Type B pancreatic cell (in vitro differentiated cells): ENCODE data around the gene CCDC124. TPM values are rescaled to one million over a fixed set of nuclear protein-coding genes. Genes with fewer than 3 reads are reported as not detected.

Experiments used
- DNase-seq: peaks from one replicate; pipeline ENCODE4 v3.0.0; 2021; ENCODE audit warnings: mixed read lengths; ENCODE audit not compliant: unreplicated experiment; ENCODE audit errors: extremely low spot score
- H3K27ac Mint-ChIP-seq: 2 replicates; pipeline ENCODE4 v1.8.0; 2021; ENCODE audit warnings: mild to moderate bottlenecking, mixed read lengths
- H3K27me3 Mint-ChIP-seq: 2 replicates; pipeline ENCODE4 v1.8.0; 2021; ENCODE audit warnings: mixed read lengths
- H3K36me3 Mint-ChIP-seq: 2 replicates; pipeline ENCODE4 v1.8.0; 2021; ENCODE audit warnings: mixed read lengths
- H3K4me1 Mint-ChIP-seq: one replicate; pipeline ENCODE4 v1.8.0; 2021; ENCODE audit warnings: mixed read lengths; ENCODE audit not compliant: unreplicated experiment
- H3K4me3 Mint-ChIP-seq: 2 replicates; pipeline ENCODE4 v1.8.0; 2021; ENCODE audit warnings: mild to moderate bottlenecking, mixed read lengths
- H3K9me3 Mint-ChIP-seq: 2 replicates; pipeline ENCODE4 v1.8.0; 2021; ENCODE audit warnings: mixed read lengths
- CTCF ChIP-seq: fragments of 200-600 bp; sonication (generic); conservative IDR thresholded peaks from 2 replicates; pipeline ENCODE4 v1.5.0; 2021; ENCODE audit warnings: antibody characterized with exemption, mild to moderate bottlenecking
- total RNA-seq: library from RNA; stranded (reverse); gene quantifications from 2 replicates; pipeline ENCODE4 v1.2.1, GENCODE V29; 2021; ENCODE audit warnings: low replicate concordance

CCDC124 gene
- total RNA-seq, 1 donor from 2014 or later, result 90.9 TPM

DNA sequence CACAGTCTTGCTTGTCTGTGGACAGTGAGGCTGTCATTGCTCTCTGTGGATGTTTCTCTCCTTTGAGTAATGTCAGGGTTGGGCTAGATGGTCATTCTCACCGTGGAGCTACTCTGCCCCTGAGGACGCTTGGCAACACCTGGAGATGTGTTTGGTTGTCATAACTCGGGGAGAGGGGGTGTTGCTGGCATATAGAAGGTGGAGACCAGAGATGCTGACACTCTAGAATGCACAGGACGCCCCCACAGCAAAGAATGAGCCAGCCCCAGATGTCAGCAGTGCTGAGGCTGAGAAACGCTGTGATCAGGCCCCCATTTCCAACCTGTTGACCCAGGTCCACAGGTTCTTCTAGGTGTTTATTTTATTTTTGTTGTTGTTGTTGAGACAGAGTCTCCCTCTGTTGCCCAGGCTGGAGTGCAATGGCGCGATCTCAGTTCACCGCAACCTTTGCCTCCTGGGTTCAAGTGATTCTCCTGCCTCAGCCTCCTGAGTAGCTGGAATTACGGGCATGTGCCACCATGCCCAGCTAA lies 4.6 kb downstream of the CCDC124 start:
- no peaks in the 10 kb centered on the region for H3K36me3 Mint-ChIP-seq
- H3K27me3 Mint-ChIP-seq, result no peaks in the 10 kb centered on the region
- no peaks in the 10 kb centered on the region for H3K9me3 Mint-ChIP-seq
- no peak overlapping the region for H3K4me3 Mint-ChIP-seq
- H3K4me1 Mint-ChIP-seq, result peaks cover 9% of the 10 kb centered on the region
- DNase-seq, result no peak
- H3K27ac Mint-ChIP-seq, result no peak overlapping the region
- no peak for TF ChIP-seq CTCF

DNA sequence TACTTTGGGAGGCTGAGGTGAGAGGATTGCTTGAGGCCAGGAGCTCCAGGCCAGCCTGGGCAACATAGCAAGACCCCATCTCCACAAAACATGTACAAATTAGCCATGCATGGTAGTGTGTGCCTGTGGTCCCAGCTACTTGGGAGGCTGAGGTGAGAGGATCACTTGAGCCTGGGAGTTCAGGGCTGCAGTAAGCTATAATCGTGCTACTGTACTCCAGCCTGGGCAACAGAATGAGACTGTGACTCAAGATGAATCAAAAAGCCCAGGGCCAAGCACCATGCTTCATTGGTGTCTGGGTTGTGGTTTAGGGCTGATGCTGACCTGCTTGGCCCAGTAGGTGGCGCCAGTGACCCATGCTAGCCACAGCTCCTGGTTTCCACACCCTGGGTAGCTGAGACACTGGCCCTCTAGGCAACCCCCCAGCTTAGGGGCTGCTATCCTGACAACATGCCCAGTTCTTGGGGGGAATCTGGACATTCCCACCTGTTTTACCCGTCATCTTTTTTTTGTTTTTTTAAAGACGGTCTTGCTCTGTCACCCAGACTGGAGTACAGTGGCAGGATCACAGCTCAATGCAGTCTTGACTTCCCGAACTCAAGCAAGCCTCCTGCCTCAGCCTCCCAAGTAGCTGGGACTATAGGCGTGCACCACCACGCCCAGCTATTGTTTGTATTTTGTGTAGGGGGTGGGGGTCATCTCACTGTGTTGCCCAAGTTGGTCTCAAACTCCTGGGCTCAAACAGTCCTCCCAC lies 5.5 kb downstream of the CCDC124 start:
- Mint-ChIP-seq H3K4me1 (peaks cover 5% of the 10 kb centered on the region), H3K9me3 (no peaks in the 10 kb centered on the region)
- DNase-seq, result peak; percentile 81

GRCh38 chr19:17942181-17942580 lies 9.4 kb downstream of the CCDC124 start:
- no peak overlapping the region for H3K4me3 Mint-ChIP-seq

More for the DNA sequence above, 5.5 kb downstream of the CCDC124 start:
- peak; percentile 94 for TF ChIP-seq CTCF
- no peak overlapping the region for H3K4me3 Mint-ChIP-seq
- no peaks in the 10 kb centered on the region for H3K36me3 Mint-ChIP-seq
- no peak overlapping the region for H3K27ac Mint-ChIP-seq
- no peaks in the 10 kb centered on the region for H3K27me3 Mint-ChIP-seq

GRCh38 chr19:17942582-17943273 lies 9.9 kb downstream of the CCDC124 start:
- H3K27ac Mint-ChIP-seq, result no peak overlapping the region
- peaks cover 4% of the 10 kb centered on the region for H3K4me1 Mint-ChIP-seq
- no peak overlapping the region for H3K4me3 Mint-ChIP-seq
- H3K36me3 Mint-ChIP-seq, result no peaks in the 10 kb centered on the region
- H3K27me3 Mint-ChIP-seq, result no peaks in the 10 kb centered on the region
- TF ChIP-seq CTCF, result no peak
- no peaks in the 10 kb centered on the region for H3K9me3 Mint-ChIP-seq
- no peak for DNase-seq

More at GRCh38 chr19:17942181-17942580, 9.4 kb downstream of the CCDC124 start:
- H3K27ac Mint-ChIP-seq, result no peak overlapping the region
- no peak for DNase-seq
- H3K9me3 Mint-ChIP-seq, result no peaks in the 10 kb centered on the region
- H3K27me3 Mint-ChIP-seq, result no peaks in the 10 kb centered on the region
- TF ChIP-seq CTCF, result no peak
- no peaks in the 10 kb centered on the region for H3K36me3 Mint-ChIP-seq
- peaks cover 4% of the 10 kb centered on the region for H3K4me1 Mint-ChIP-seq

DNA sequence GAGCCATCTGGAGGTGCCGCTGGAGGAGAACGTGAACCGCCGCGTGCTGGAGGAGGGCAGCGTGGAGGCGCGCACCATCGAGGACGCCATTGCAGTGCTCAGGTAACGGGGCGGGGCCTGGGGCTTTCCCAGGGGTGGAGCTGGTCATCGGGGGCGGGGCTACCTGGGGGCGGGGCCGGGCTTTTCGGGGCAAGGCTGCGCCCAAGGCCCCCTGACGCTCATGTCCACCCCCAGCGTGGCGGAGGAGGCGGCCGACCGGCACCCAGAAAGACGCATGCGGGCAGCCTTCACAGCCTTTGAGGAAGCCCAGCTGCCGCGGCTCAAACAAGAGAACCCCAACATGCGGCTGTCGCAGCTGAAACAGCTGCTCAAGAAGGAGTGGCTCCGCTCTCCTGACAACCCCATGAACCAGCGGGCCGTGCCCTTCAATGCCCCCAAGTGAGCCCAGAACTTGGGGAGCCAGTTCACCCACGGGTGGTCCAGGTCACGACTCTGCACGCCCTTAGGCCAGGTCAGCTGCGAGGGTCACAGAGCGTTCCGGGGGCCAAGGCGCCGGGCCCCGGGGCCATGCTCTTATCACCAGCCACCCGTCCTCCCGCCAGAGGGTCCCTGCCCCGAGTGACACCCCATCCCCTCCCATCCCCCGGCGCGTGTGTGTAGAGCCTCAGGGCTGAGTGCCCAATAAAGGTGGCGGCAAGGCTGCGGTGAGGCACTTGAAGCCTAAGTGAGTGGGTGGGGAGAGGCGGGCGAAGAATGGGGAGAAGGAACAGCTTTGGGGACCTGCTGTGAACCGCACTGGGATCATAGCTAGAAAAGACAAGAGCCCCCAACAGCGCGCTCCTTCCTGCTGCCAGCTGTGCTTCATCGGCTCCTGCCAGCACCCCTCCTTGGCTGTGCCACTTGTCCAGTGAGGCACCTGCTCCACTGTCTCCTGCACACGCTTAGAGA lies 10.7 kb downstream of the CCDC124 start:
- Mint-ChIP-seq H3K4me1 (peaks cover 4% of the 10 kb centered on the region), H3K27ac (no peak overlapping the region), H3K36me3 (no peaks in the 10 kb centered on the region), H3K9me3 (no peaks in the 10 kb centered on the region), H3K4me3 (no peak overlapping the region), H3K27me3 (no peaks in the 10 kb centered on the region)
- DNase-seq, result no peak
- TF ChIP-seq CTCF, result no peak
